ENCODE measurements around the gene TMEM39A. TPM values are rescaled to one million over a fixed set of nuclear protein-coding genes. Genes with fewer than 3 reads are reported as not detected.

Gene TMEM39A
- total RNA-seq, 1 donor from 2014 or later = 22.8 TPM

GRCh38 chr3:119506631-119507030, 43.2 kb upstream of the TMEM39A start:
- Mint-ChIP-seq H3K4me1 (ENCODE audit: low read depth, unreplicated experiment) (no peaks in the 10 kb centered on the region), H3K9me3 (ENCODE audit: unreplicated experiment) (no peaks in the 10 kb centered on the region), H3K27ac (ENCODE audit: unreplicated experiment) (no peak overlapping the region), H3K4me3 (ENCODE audit: unreplicated experiment) (no peak overlapping the region), H3K36me3 (ENCODE audit: unreplicated experiment) (no peaks in the 10 kb centered on the region), H3K27me3 (ENCODE audit: unreplicated experiment) (peaks cover 2% of the 10 kb centered on the region)
- no peak for TF ChIP-seq CTCF (IDR thresholded peaks at IDR 0.05; ENCODE audit: partially characterized antibody, unreplicated experiment)
- no peak for DNase-seq

- no peak overlapping the region for H3K27ac Mint-ChIP-seq (ENCODE audit: unreplicated experiment)
- peaks cover 3% of the 10 kb centered on the region for H3K9me3 Mint-ChIP-seq (ENCODE audit: unreplicated experiment)
- H3K36me3 Mint-ChIP-seq (ENCODE audit: unreplicated experiment) = no peaks in the 10 kb centered on the region
- H3K4me3 Mint-ChIP-seq (ENCODE audit: unreplicated experiment) = no peak overlapping the region
- no peak for TF ChIP-seq CTCF (IDR thresholded peaks at IDR 0.05; ENCODE audit: partially characterized antibody, unreplicated experiment)
- DNase-seq = no peak
- peaks cover 7% of the 10 kb centered on the region for H3K4me1 Mint-ChIP-seq (ENCODE audit: low read depth, unreplicated experiment)
- H3K27me3 Mint-ChIP-seq (ENCODE audit: unreplicated experiment) = peaks cover 2% of the 10 kb centered on the region
These were observed 37.5 kb upstream of the TMEM39A start for GRCh38 chr3:119500901-119501300.

- no peak for TF ChIP-seq CTCF (IDR thresholded peaks at IDR 0.05; ENCODE audit: partially characterized antibody, unreplicated experiment)
- H3K9me3 Mint-ChIP-seq (ENCODE audit: unreplicated experiment) = peaks cover 3% of the 10 kb centered on the region
- H3K36me3 Mint-ChIP-seq (ENCODE audit: unreplicated experiment) = no peaks in the 10 kb centered on the region
- H3K27me3 Mint-ChIP-seq (ENCODE audit: unreplicated experiment) = peaks cover 2% of the 10 kb centered on the region
- H3K4me1 Mint-ChIP-seq (ENCODE audit: low read depth, unreplicated experiment) = peaks cover 7% of the 10 kb centered on the region
- DNase-seq = no peak
- peak overlapping the region; percentile 30 for H3K4me3 Mint-ChIP-seq (ENCODE audit: unreplicated experiment)
- H3K27ac Mint-ChIP-seq (ENCODE audit: unreplicated experiment) = no peak overlapping the region
These were observed 36.9 kb upstream of the TMEM39A start for GRCh38 chr3:119500265-119500664.

- Mint-ChIP-seq H3K27me3 (ENCODE audit: unreplicated experiment) (peaks cover 2% of the 10 kb centered on the region), H3K9me3 (ENCODE audit: unreplicated experiment) (peaks cover 3% of the 10 kb centered on the region), H3K27ac (ENCODE audit: unreplicated experiment) (peak within 1 kb of the TSS; percentile 95), H3K4me1 (ENCODE audit: low read depth, unreplicated experiment) (peaks cover 7% of the 10 kb centered on the region), H3K36me3 (ENCODE audit: unreplicated experiment) (no peaks in the 10 kb centered on the region), H3K4me3 (ENCODE audit: unreplicated experiment) (peak within 1 kb of the TSS; percentile 98)
- peak; percentile 98 for DNase-seq
- no peak for TF ChIP-seq CTCF (IDR thresholded peaks at IDR 0.05; ENCODE audit: partially characterized antibody, unreplicated experiment)
These were observed 35.0 kb upstream of the TMEM39A start, which contains the start of gene TIMMDC1 for GRCh38 chr3:119498186-119499011. Gene TIMMDC1, plus strand, starts transcription at chr3:119498547. Its CDS starts 187 bp downstream, at chr3:119498734.

- peak overlapping the region; percentile 98 for H3K4me3 Mint-ChIP-seq (ENCODE audit: unreplicated experiment)
- H3K36me3 Mint-ChIP-seq (ENCODE audit: unreplicated experiment) = no peaks in the 10 kb centered on the region
- TF ChIP-seq CTCF (IDR thresholded peaks at IDR 0.05; ENCODE audit: partially characterized antibody, unreplicated experiment) = no peak
- peaks cover 2% of the 10 kb centered on the region for H3K27me3 Mint-ChIP-seq (ENCODE audit: unreplicated experiment)
- no peak for DNase-seq
- peaks cover 7% of the 10 kb centered on the region for H3K4me1 Mint-ChIP-seq (ENCODE audit: low read depth, unreplicated experiment)
- peaks cover 3% of the 10 kb centered on the region for H3K9me3 Mint-ChIP-seq (ENCODE audit: unreplicated experiment)
- peak overlapping the region; percentile 95 for H3K27ac Mint-ChIP-seq (ENCODE audit: unreplicated experiment)
These were observed 34.4 kb upstream of the TMEM39A start for GRCh38 chr3:119497820-119498185.

Measured in glutamatergic neuron (in vitro differentiated cells).